Spinal cord (tissue), 10 donors: Measurements from ENCODE around the gene PI4K2A. TPM values are rescaled to one million over a fixed set of nuclear protein-coding genes. Genes with fewer than 3 reads are reported as not detected.

Source experiments
- DNase-seq, 6 donors: peaks; one replicate each; pipeline versions ENCODE4 v3.0.0 to v3.0.0-alpha.2; 2013 to 2015; ENCODE audit warnings: low spot score in 6 of 6, low read depth in 4 of 6
- H3K27ac ChIP-seq: one replicate; pipeline ENCODE4 v1.5.1; 2013; ENCODE audit warnings: low read depth, low read length, control low read depth
- H3K27me3 ChIP-seq: one replicate; pipeline ENCODE4 v1.6.1; 2013; ENCODE audit warnings: low read length; ENCODE audit not compliant: control insufficient read depth, insufficient read depth
- H3K36me3 ChIP-seq: one replicate; pipeline ENCODE4 v1.6.1; 2013; ENCODE audit warnings: low read length; ENCODE audit not compliant: control insufficient read depth, insufficient read depth
- H3K4me1 ChIP-seq: one replicate; pipeline ENCODE4 v1.6.1; 2013; ENCODE audit warnings: low read length; ENCODE audit not compliant: control insufficient read depth, insufficient read depth
- H3K4me3 ChIP-seq: one replicate; pipeline ENCODE4 v1.5.1; 2013; ENCODE audit warnings: low read depth, low read length, control low read depth
- H3K9me3 ChIP-seq: one replicate; pipeline ENCODE4 v1.6.1; 2013; ENCODE audit warnings: low read length; ENCODE audit not compliant: control insufficient read depth, insufficient read depth
- WGBS: methylation state at CpG from one replicate; pipeline ENCODE4 v1.1.5; 2013; ENCODE audit warnings: missing lambda C conversion rate; ENCODE audit not compliant: insufficient coverage; 5-methylcytosine and 5-hydroxymethylcytosine counted together
- long read RNA-seq, 4 donors: transcript quantifications; one replicate each; lab custom pipeline, GENCODE V29; 2026
- polyA plus RNA-seq, 2 donors: library from polyadenylated mRNA; unstranded; fragments of 120-200 nt; gene quantifications; one replicate each; pipeline ENCODE4 v1.2.1, GENCODE V29; 2013; ENCODE audit not compliant: insufficient read length in 2 of 2
- total RNA-seq, 2 donors: library from RNA; depleted of rRNA in 1 of 2; stranded (reverse); fragments of 120-200 nt in 1 of 2; fragments of >200 nt in 1 of 2; gene quantifications; one replicate each; pipeline versions ENCODE4 v1.2.3 to v1.2.4, GENCODE V29; 2013 to 2014
- donor health status: healthy.

PI4K2A gene
- total RNA-seq = 10 to 100 TPM; 17.1 to 17.7 TPM
- polyA plus RNA-seq = 10 to 100 TPM; 20.4 to 21.2 TPM
- long read RNA-seq, donor 1, full-length matches to known transcripts = 8 of 8 reads
- long read RNA-seq, donor 1, partial matches to known transcripts = 0 of 8 reads
- long read RNA-seq, donor 1, other reads (novel, unspliced or antisense) = 0 of 8 reads
- long read RNA-seq, donor 2, full-length matches to known transcripts = 4 of 4 reads
- long read RNA-seq, donor 2, partial matches to known transcripts = 0 of 4 reads
- long read RNA-seq, donor 2, other reads (novel, unspliced or antisense) = 0 of 4 reads
- long read RNA-seq, donor 3, full-length matches to known transcripts = 1 of 1 reads
- long read RNA-seq, donor 3, partial matches to known transcripts = 0 of 1 reads
- long read RNA-seq, donor 3, other reads (novel, unspliced or antisense) = 0 of 1 reads
- long read RNA-seq, donor 4, full-length matches to known transcripts = 5 of 5 reads
- long read RNA-seq, donor 4, partial matches to known transcripts = 0 of 5 reads
- long read RNA-seq, donor 4, other reads (novel, unspliced or antisense) = 0 of 5 reads

DNA sequence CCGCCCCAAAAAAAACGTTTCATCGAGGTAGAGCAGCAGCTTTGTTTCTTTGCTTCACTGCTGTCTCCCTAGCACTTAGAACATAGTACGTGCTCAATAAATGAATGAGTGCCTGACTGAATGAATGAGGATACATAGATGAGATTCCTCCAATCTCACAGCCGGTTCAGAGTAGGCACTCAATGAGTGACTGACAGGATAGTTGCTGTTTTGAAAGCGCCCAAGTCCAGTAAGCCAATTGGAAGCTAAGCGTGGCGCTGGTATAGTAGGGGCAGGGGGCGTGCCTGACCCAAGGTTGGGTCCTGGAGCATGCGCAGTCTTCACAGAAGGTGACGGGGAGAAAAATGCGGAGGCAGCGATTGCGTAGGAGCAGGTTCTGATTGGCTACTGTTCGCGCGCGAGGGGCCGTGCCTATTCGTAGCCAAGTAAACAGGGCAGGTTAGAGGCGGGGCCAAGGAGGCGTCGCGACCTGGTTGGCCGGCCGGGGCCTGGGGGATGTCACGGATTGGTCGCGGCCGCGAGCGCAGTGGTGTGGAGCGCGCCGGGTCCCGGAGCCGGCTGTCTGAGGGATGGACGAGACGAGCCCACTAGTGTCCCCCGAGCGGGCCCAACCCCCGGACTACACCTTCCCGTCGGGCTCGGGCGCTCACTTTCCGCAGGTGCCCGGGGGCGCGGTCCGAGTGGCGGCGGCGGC is at the start of gene PI4K2A:
Gene PI4K2A (plus strand): TSS at position 498 of the 694 bp plus-strand sequence. CDS start 72 bp downstream, at position 570.
- DNase-seq = peak; percentile 92 to 100 (median 99)
- WGBS = under 1% methylated on average over 49 of the region's 54 CpGs
- Histone ChIP-seq H3K27ac (peak within 1 kb of the TSS; percentile 87), H3K36me3 (peaks cover 11% of the 10 kb centered on the region), H3K4me1 (peaks cover 18% of the 10 kb centered on the region), H3K4me3 (peak within 1 kb of the TSS; percentile 73), H3K9me3 (no peaks in the 10 kb centered on the region), H3K27me3 (no peaks in the 10 kb centered on the region)

DNA sequence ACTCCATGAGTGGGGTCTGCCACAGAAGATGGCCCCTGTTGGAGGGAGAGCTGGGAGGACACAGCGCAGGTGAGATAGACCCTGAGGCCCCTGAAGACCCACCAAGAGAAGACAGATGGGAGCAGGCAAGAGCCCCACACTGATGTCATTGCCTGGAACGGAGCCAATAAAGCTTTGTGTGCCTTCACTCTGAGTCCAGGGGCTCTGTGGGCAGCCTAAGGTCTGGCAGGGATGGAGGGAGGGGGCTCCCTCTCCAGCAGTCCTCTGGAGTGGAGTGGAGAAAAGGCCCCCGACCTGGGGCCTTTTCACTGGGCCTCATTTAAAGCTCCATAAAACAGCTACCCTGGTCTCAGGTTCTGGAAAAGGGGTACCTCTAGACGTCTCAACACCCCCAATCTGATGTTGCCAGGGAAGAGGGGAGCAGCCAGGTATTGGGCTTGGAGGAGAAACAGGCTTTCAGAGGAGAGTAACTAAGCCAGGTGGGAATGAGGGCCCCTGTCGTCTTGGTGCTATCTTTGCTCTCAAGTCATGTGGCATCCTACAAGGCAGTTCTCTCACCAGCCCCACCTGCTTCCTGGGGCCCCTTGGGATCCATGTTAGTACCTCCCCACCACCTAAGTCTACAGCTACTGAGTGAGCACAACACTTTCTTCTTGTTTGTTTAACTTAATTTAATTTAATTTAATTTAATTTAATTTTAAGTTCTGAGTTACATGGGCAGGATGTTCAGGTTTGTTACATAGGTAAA is 49.5 kb upstream of the PI4K2A start:
- H3K4me3 ChIP-seq = no peak overlapping the region
- peaks cover 6% of the 10 kb centered on the region for H3K4me1 ChIP-seq
- peaks cover 2% of the 10 kb centered on the region for H3K36me3 ChIP-seq
- H3K27ac ChIP-seq = no peak overlapping the region
- no peaks in the 10 kb centered on the region for H3K27me3 ChIP-seq
- H3K9me3 ChIP-seq = no peaks in the 10 kb centered on the region
- 93% methylated on average over 3 of the region's 5 CpGs for WGBS
- no peak for DNase-seq

DNA sequence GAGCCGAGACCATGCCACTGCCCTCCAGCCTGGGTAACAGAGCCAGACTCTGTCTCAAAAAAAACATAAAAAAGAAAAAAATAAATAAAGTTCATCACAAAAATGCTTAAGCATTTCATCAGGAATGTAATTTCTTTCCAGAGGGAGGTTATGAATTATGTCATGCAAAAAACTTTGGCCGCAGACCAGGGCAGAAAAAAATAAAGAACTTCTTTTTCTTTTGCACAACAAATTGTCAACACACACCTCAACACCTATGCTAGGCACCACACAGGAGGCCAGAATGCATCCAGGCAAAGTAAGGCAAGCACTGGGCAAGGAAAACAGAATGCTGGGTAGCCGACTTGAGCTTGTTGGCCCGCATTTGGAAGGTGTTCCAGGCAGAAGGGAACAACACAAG is 47.0 kb upstream of the PI4K2A start:
- no peak overlapping the region for H3K27ac ChIP-seq
- peaks cover 6% of the 10 kb centered on the region for H3K4me1 ChIP-seq
- H3K27me3 ChIP-seq = no peaks in the 10 kb centered on the region
- peaks cover 2% of the 10 kb centered on the region for H3K36me3 ChIP-seq
- DNase-seq = no peak
- no peaks in the 10 kb centered on the region for H3K9me3 ChIP-seq
- H3K4me3 ChIP-seq = no peak overlapping the region
- WGBS = 91% methylated on average over 2 of the region's 4 CpGs

DNA sequence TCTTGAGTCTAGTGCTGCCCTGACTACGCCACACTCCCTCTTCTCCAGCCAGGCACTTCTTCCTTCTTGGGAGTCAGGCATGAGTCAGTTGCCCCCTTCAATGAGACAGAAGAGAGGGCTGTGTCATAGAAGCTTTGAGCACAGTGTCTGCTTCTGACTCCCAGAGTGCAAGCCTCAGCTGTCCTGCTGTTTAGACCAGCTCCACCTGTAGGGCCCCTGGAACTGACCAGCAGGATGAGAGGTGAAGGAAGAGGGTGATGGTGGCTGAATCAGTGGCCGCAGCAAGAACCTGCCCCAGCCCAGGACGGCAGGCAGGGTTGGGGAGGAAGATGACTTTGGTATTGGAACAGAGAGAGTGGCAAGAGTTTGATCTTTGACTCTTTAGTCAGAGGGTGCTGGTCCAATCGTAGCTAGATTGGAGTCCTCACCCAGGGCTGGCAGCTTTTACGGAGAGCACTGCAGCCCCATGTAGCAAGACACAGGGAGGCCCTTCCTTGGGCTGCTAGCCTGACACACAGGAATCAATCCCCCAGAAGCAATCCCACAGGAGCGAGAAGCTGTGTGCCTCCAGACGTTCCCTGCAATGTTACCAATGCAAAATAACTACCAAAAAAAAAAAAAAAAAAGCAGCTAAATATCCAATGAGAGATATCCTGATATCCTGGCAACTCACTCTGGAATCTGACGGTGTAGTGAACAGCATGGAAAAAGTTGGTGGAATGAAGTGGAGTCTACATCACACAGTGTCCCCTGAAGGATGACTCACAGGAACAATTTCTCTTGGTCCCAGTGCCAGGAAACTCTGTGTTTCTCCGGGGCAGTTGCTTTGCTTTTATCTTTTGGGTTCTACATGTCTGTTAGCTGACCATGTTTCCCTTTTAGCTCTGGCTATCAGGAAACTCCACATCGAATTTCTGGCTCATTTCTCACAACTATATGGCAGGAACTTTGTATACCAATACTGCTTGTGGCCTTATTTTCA is 44.1 kb upstream of the PI4K2A start:
- Histone ChIP-seq H3K9me3 (no peaks in the 10 kb centered on the region), H3K4me1 (peaks cover 6% of the 10 kb centered on the region), H3K27ac (no peak overlapping the region), H3K27me3 (no peaks in the 10 kb centered on the region), H3K4me3 (no peak overlapping the region), H3K36me3 (peaks cover 7% of the 10 kb centered on the region)
- WGBS = 76% methylated on average over 7 of the region's 10 CpGs
- no peak for DNase-seq

DNA sequence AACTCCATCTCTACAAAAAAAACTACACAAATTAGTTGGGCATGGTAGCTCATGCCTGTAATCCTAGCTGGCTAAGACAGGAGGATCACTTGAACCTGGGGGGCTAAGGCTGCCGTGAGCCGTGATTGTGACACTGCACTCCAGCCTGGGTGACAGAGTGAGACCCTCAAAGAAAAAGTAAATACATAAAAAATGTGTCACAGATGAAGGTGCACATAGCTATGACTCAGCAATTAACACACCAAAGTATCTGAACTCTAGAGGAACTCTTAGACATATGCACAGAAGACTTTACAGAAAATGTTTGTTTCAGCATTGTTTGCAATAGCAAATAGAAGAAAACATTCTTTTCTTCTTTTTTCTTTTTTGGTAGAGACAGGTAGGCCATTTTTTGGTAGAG is 42.7 kb upstream of the PI4K2A start:
- Histone ChIP-seq H3K9me3 (no peaks in the 10 kb centered on the region), H3K36me3 (peaks cover 7% of the 10 kb centered on the region), H3K4me3 (no peak overlapping the region), H3K27me3 (no peaks in the 10 kb centered on the region), H3K4me1 (peaks cover 17% of the 10 kb centered on the region), H3K27ac (no peak overlapping the region)
- DNase-seq = no peak
- WGBS = 83% methylated on average over 2 of the region's 2 CpGs

DNA sequence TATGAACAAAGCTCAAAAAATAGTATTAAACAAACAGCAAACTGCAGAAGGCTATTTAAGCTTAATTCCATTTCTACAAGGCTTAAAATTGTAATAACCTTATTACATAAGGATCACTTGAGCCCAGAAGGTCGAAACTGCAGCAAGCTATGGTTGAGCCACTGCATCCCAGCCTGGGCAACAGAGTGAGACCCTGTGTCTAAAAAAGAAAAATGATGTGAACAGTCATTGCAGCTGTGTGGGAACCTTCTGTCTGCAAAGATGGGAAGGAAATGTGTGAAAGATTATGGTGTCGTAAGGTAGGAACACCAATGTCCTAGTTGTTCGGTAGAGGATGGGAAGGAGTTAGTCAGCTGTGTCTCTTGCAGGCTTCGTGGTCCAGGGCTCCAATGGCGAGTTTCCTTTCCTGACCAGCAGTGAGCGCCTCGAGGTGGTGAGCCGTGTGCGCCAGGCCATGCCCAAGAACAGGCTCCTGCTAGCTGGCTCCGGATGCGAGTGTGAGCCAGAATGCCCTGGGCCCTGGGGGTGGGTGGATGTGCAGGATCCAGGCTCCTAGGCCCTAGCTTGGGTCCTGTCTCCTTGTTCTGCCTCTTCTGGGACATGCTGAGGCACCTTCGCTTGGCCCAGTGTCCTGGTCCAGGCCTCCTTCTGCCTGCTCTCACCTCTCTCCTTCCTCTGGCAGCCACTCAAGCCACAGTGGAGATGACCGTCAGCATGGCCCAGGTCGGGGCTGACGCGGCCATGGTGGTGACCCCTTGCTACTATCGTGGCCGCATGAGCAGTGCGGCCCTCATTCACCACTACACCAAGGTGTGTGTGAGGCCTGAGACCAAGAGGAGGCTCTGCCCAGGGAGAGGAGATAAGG is 41.8 kb upstream of the PI4K2A start:
- Histone ChIP-seq H3K4me1 (peaks cover 18% of the 10 kb centered on the region), H3K4me3 (no peak overlapping the region), H3K27ac (no peak overlapping the region), H3K27me3 (no peaks in the 10 kb centered on the region), H3K9me3 (no peaks in the 10 kb centered on the region), H3K36me3 (peaks cover 7% of the 10 kb centered on the region)
- DNase-seq = no peak
- WGBS = 96% methylated on average over 17 of the region's 19 CpGs

DNA sequence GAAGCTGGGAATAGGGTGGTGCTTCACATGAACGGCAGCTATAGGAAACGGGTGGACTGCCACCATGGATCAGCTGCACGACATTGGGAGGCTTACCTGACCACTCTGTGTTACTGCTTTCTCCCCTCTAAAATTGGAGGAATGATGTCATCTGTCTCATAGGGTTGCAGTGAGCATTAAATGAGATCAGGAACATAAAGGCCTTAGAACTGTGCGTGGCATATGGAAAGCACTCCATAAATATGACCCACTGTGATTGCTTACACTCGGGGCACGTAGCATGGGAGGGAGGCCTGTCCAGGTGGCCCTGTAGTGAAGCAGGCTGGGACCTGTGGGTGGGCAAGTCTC is 41.2 kb upstream of the PI4K2A start:
- WGBS = 92% methylated on average over 3 of the region's 6 CpGs

DNA sequence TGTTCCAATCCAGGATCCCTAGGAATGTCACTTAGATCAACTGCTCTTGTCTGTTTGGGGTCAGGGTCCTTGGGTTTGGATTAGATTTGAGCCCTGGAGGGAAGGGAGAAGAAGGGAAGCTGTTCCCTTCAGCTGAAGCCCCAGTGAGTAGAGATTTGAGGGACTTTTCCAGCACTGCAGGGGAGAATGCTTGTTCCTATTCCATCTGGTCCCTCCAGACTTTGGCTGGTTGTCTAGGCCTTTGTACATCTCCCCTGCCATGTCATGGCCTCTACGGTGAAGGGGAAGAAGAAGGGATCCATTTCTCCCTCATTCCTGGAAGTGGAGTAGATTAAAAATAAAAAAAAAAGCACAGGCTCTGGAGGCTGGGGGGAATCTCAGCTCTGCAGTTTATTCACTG is 39.9 kb upstream of the PI4K2A start:
- Histone ChIP-seq H3K4me3 (no peak overlapping the region), H3K4me1 (peaks cover 18% of the 10 kb centered on the region), H3K9me3 (no peaks in the 10 kb centered on the region), H3K27me3 (no peaks in the 10 kb centered on the region), H3K27ac (no peak overlapping the region), H3K36me3 (peaks cover 7% of the 10 kb centered on the region)
- WGBS = no CpG with 5 or more reads among the region's 1 CpG
- DNase-seq = no peak

More for the DNA sequence above, 41.2 kb upstream of the PI4K2A start:
- H3K9me3 ChIP-seq = no peaks in the 10 kb centered on the region
- no peaks in the 10 kb centered on the region for H3K27me3 ChIP-seq
- no peak overlapping the region for H3K4me3 ChIP-seq
- no peak for DNase-seq
- peaks cover 18% of the 10 kb centered on the region for H3K4me1 ChIP-seq
- H3K27ac ChIP-seq = no peak overlapping the region
- peaks cover 7% of the 10 kb centered on the region for H3K36me3 ChIP-seq
